Progenitor cell of endocrine pancreas (in vitro differentiated cells): ENCODE data around the gene UBE2G2. TPM values are rescaled to one million over a fixed set of nuclear protein-coding genes. Genes with fewer than 3 reads are reported as not detected.

Source experiments
- DNase-seq: peaks from one replicate; pipeline ENCODE4 v3.0.0; 2021; ENCODE audit warnings: low spot score; ENCODE audit not compliant: unreplicated experiment
- H3K27ac Mint-ChIP-seq: 2 replicates; pipeline ENCODE4 v1.8.0; 2021; ENCODE audit warnings: mild to moderate bottlenecking, moderate library complexity, mixed read lengths
- H3K27me3 Mint-ChIP-seq: 2 replicates; pipeline ENCODE4 v1.8.0; 2021; ENCODE audit warnings: mixed read lengths
- H3K36me3 Mint-ChIP-seq: 2 replicates; pipeline ENCODE4 v1.8.0; 2022; ENCODE audit warnings: mixed read lengths; ENCODE audit not compliant: insufficient read depth
- H3K4me1 Mint-ChIP-seq: 2 replicates; pipeline ENCODE4 v1.8.0; 2021; ENCODE audit warnings: low read depth, mixed read lengths
- H3K4me3 Mint-ChIP-seq: 2 replicates; pipeline ENCODE4 v1.8.0; 2021; ENCODE audit warnings: low read depth, mild to moderate bottlenecking, moderate library complexity, mixed read lengths
- H3K9me3 Mint-ChIP-seq: 2 replicates; pipeline ENCODE4 v1.8.0; 2021; ENCODE audit warnings: low read depth, mixed read lengths
- CTCF ChIP-seq: fragments of 200-600 bp; sonication (generic); IDR thresholded peaks from one replicate; pipeline ENCODE4 v1.5.0; 2021; ENCODE audit warnings: antibody characterized with exemption, mild to moderate bottlenecking; ENCODE audit not compliant: unreplicated experiment
- total RNA-seq: library from RNA; stranded (reverse); gene quantifications from 2 replicates; pipeline ENCODE4 v1.2.1, GENCODE V29; 2021

UBE2G2 gene
- total RNA-seq, 1 donor from 2014 or later: 78.7 TPM

- no peak for TF ChIP-seq CTCF
- H3K27ac Mint-ChIP-seq: no peak overlapping the region
- no peaks in the 10 kb centered on the region for H3K9me3 Mint-ChIP-seq
- H3K27me3 Mint-ChIP-seq: no peaks in the 10 kb centered on the region
- peaks cover 22% of the 10 kb centered on the region for H3K4me1 Mint-ChIP-seq
- peaks cover 12% of the 10 kb centered on the region for H3K36me3 Mint-ChIP-seq
- no peak for DNase-seq
- H3K4me3 Mint-ChIP-seq: peak overlapping the region; percentile 40
Observed at GRCh38 chr21:44803651-44804050, 2.0 kb upstream of the UBE2G2 start.

GRCh38 chr21:44802396-44803153 lies 955 bp upstream of the UBE2G2 start:
- Mint-ChIP-seq H3K9me3 (no peaks in the 10 kb centered on the region), H3K27me3 (no peaks in the 10 kb centered on the region), H3K36me3 (peaks cover 14% of the 10 kb centered on the region), H3K4me1 (peaks cover 22% of the 10 kb centered on the region), H3K4me3 (peak overlapping the region; percentile 84), H3K27ac (peak overlapping the region; percentile 53)
- peak; percentile 26 for TF ChIP-seq CTCF
- DNase-seq: no peak

- peak overlapping the region; percentile 94 for H3K27ac Mint-ChIP-seq
- TF ChIP-seq CTCF: peak; percentile 47
- peaks cover 11% of the 10 kb centered on the region for H3K36me3 Mint-ChIP-seq
- DNase-seq: no peak
- no peaks in the 10 kb centered on the region for H3K9me3 Mint-ChIP-seq
- peaks cover 22% of the 10 kb centered on the region for H3K4me1 Mint-ChIP-seq
- no peaks in the 10 kb centered on the region for H3K27me3 Mint-ChIP-seq
- H3K4me3 Mint-ChIP-seq: peak overlapping the region; percentile 97
Observed at GRCh38 chr21:44800971-44801467, 601 bp downstream of the UBE2G2 start.

GRCh38 chr21:44800103-44800502 lies 1.5 kb downstream of the UBE2G2 start:
- Mint-ChIP-seq H3K27me3 (no peaks in the 10 kb centered on the region), H3K36me3 (peaks cover 7% of the 10 kb centered on the region), H3K27ac (no peak overlapping the region)

GRCh38 chr21:44799646-44800045 lies 2.0 kb downstream of the UBE2G2 start:
- H3K9me3 Mint-ChIP-seq: no peaks in the 10 kb centered on the region
- DNase-seq: no peak
- H3K36me3 Mint-ChIP-seq: peaks cover 3% of the 10 kb centered on the region
- H3K27ac Mint-ChIP-seq: no peak overlapping the region
- H3K27me3 Mint-ChIP-seq: no peaks in the 10 kb centered on the region
- peaks cover 22% of the 10 kb centered on the region for H3K4me1 Mint-ChIP-seq
- no peak for TF ChIP-seq CTCF
- peak overlapping the region; percentile 97 for H3K4me3 Mint-ChIP-seq

More at GRCh38 chr21:44800103-44800502, 1.5 kb downstream of the UBE2G2 start:
- no peak for DNase-seq
- H3K4me3 Mint-ChIP-seq: peak overlapping the region; percentile 97
- peaks cover 22% of the 10 kb centered on the region for H3K4me1 Mint-ChIP-seq
- no peaks in the 10 kb centered on the region for H3K9me3 Mint-ChIP-seq
- peak; percentile 54 for TF ChIP-seq CTCF
